ENCODE measurements around the gene STK32B. TPM values are rescaled to one million over a fixed set of nuclear protein-coding genes. Genes with fewer than 3 reads are reported as not detected.

STK32B gene
- total RNA-seq, 1 experiment from 2014 or later, result 11.6 TPM

- no peak overlapping the region for H3K4me3 ChIP-seq (ENCODE audit: low read depth in 2 of 2, low read length in 2 of 2)
- no TSS peak for BruUV-seq (replicated peaks)
- H3K27ac ChIP-seq (ENCODE audit: low read length), result no peak overlapping the region
- H3K27me3 ChIP-seq (ENCODE audit: control insufficient read depth, insufficient read depth, low read length), result no peaks in the 10 kb centered on the region
- in situ Hi-C loops (cut with HindIII; ENCODE audit: low pct_unique_long_range_greater_than_20kb, low sequenced_read_pairs), result no loop called here
- peaks cover 10% of the 10 kb centered on the region for H3K9me3 ChIP-seq (ENCODE audit: control insufficient read depth, insufficient read depth, low read depth, low read length)
- intact Hi-C loops (cut with micrococcal nuclease; ENCODE audit: unreplicated experiment), result no loop called here
- H3K4me1 ChIP-seq (ENCODE audit: control insufficient read depth, insufficient read depth, low read length), result no peaks in the 10 kb centered on the region
- POLR2A ChIA-PET, result no interaction called here
- ATAC-seq (no peak), DNase-seq (ENCODE audit: low read depth, low spot score) (no peak)
- H3K36me3 ChIP-seq (ENCODE audit: control insufficient read depth, insufficient read depth, low read length), result no peaks in the 10 kb centered on the region
- TF ChIP-seq POLR2AphosphoS5 (IDR thresholded peaks at IDR 0.05; ENCODE audit: low read depth, low read length), result no peak
- no peak for TF ChIP-seq TCF7L2 (IDR thresholded peaks at IDR 0.05; ENCODE audit: low read depth, low read length)
- TF ChIP-seq CTCF (IDR thresholded peaks at IDR 0.05), result no peak
- TF ChIP-seq SIN3A (IDR thresholded peaks at IDR 0.05; ENCODE audit: borderline replicate concordance, insufficient read depth, low read depth, low read length), result no peak
- TF ChIP-seq REST (IDR thresholded peaks at IDR 0.05; ENCODE audit: insufficient read depth in 1 of 2, low read depth in 2 of 2, low read length in 1 of 2), result no peak
- CTCF ChIA-PET, result no interaction called here
Observed at GRCh38 chr4:5082376-5082775, 31.1 kb downstream of the STK32B start.

- BruUV-seq (replicated peaks), result no TSS peak
- no peaks in the 10 kb centered on the region for H3K4me1 ChIP-seq (ENCODE audit: control insufficient read depth, insufficient read depth, low read length)
Observed at GRCh38 chr4:5084911-5085475, 33.7 kb downstream of the STK32B start.

More at GRCh38 chr4:5084911-5085475, 33.7 kb downstream of the STK32B start:
- H3K9me3 ChIP-seq (ENCODE audit: control insufficient read depth, insufficient read depth, low read depth, low read length), result peaks cover 13% of the 10 kb centered on the region
- no peaks in the 10 kb centered on the region for H3K27me3 ChIP-seq (ENCODE audit: control insufficient read depth, insufficient read depth, low read length)
- no peak overlapping the region for H3K27ac ChIP-seq (ENCODE audit: low read length)
- no peak for DNase-seq (ENCODE audit: low read depth, low spot score)
- POLR2A ChIA-PET, result interaction anchor here (0.6 kb wide), 1 partner anchor 30 kb away, joined by 4 read pairs; no protein-coding TSS in a partner anchor
- CTCF ChIA-PET, result no interaction called here
- no peak for ATAC-seq
- intact Hi-C loops (cut with micrococcal nuclease; ENCODE audit: unreplicated experiment) (no loop called here), in situ Hi-C loops (cut with HindIII; ENCODE audit: low pct_unique_long_range_greater_than_20kb, low sequenced_read_pairs) (no loop called here)
- H3K36me3 ChIP-seq (ENCODE audit: control insufficient read depth, insufficient read depth, low read length), result no peaks in the 10 kb centered on the region
- no peak overlapping the region for H3K4me3 ChIP-seq (ENCODE audit: low read depth in 2 of 2, low read length in 2 of 2)
- TF ChIP-seq TCF7L2 (IDR thresholded peaks at IDR 0.05; ENCODE audit: low read depth, low read length) (no peak), REST (IDR thresholded peaks at IDR 0.05; ENCODE audit: insufficient read depth in 1 of 2, low read depth in 2 of 2, low read length in 1 of 2) (no peak), POLR2AphosphoS5 (IDR thresholded peaks at IDR 0.05; ENCODE audit: low read depth, low read length) (no peak), SIN3A (IDR thresholded peaks at IDR 0.05; ENCODE audit: borderline replicate concordance, insufficient read depth, low read depth, low read length) (no peak), CTCF (IDR thresholded peaks at IDR 0.05) (no peak)

Measured in Panc1 (cell line).